ENCODE results near the gene C1orf167. TPM values are rescaled to one million over a fixed set of nuclear protein-coding genes. Genes with fewer than 3 reads are reported as not detected.

Gene C1orf167
- total and polyA plus RNA-seq, 4 donors, result 0.37 TPM; not detected in 3

GRCh38 chr1:11828511-11828910, 66.5 kb downstream of the C1orf167 start (continued):
- TF ChIP-seq REST (IDR thresholded peaks at IDR 0.05), result no peak
- TF ChIP-seq NR2F2 (IDR thresholded peaks at IDR 0.05), result no peak
- no peak for TF ChIP-seq FOXA1 (IDR thresholded peaks at IDR 0.05)
- no peak for TF ChIP-seq MAX (IDR thresholded peaks at IDR 0.05)
- TF ChIP-seq YY1 (IDR thresholded peaks at IDR 0.05), result no peak
- TF ChIP-seq ZBTB33 (IDR thresholded peaks at IDR 0.05), result no peak
- no peak for TF ChIP-seq SP1 (IDR thresholded peaks at IDR 0.05)
- TF ChIP-seq RAD21 (IDR thresholded peaks at IDR 0.05), result no peak

GRCh38 chr1:11831945-11832725, 70.1 kb downstream of the C1orf167 start:
- TF ChIP-seq SP1 (IDR thresholded peaks at IDR 0.05), result no peak
- no peak for TF ChIP-seq RAD21 (IDR thresholded peaks at IDR 0.05)
- no peak for TF ChIP-seq HNF4A (conservative IDR thresholded peaks at IDR 0.05)
- no peaks in the 10 kb centered on the region for H3K27me3 ChIP-seq (ENCODE audit: control insufficient read depth in 4 of 4, insufficient read depth in 4 of 4, low read length in 3 of 4)
- H3K4me3 ChIP-seq (ENCODE audit: low read depth in 1 of 3, low read length in 3 of 3), result no peak overlapping the region
- no peak for DNase-seq (ENCODE audit: low spot score)
- H3K4me1 ChIP-seq (ENCODE audit: control insufficient read depth in 4 of 4, insufficient read depth in 4 of 4, low read length in 3 of 4), result no peaks in the 10 kb centered on the region
- H3K9ac ChIP-seq (ENCODE audit: low read depth in 1 of 2, low read length in 2 of 2), result no peak overlapping the region
- 82% methylated on average over 9 of the region's 9 CpGs for WGBS
- no peaks in the 10 kb centered on the region for H3K9me3 ChIP-seq (ENCODE audit: control insufficient read depth in 4 of 4, low read length in 3 of 4)
- no peak overlapping the region for H3K27ac ChIP-seq (ENCODE audit: low read depth in 1 of 2, low read length in 2 of 2)
- peaks cover 15 to 93% (median 55%) of the 10 kb centered on the region in 4 donors for H3K36me3 ChIP-seq (ENCODE audit: control insufficient read depth in 4 of 4, insufficient read depth in 3 of 4, low read depth in 1 of 4, low read length in 3 of 4)

- peaks cover 15 to 93% (median 51%) of the 10 kb centered on the region in 4 donors for H3K36me3 ChIP-seq (ENCODE audit: control insufficient read depth in 4 of 4, insufficient read depth in 3 of 4, low read depth in 1 of 4, low read length in 3 of 4)
- H3K9ac ChIP-seq (ENCODE audit: low read depth in 1 of 2, low read length in 2 of 2), result no peak overlapping the region
- TF ChIP-seq FOXA1 (IDR thresholded peaks at IDR 0.05), result no peak
- no peak for TF ChIP-seq CTCF (IDR thresholded peaks at IDR 0.05; ENCODE audit: low read depth, low read length, missing input control)
- no peak for TF ChIP-seq JUND (IDR thresholded peaks at IDR 0.05)
- TF ChIP-seq RXRA (IDR thresholded peaks at IDR 0.05), result no peak
- no peak for TF ChIP-seq MAX (IDR thresholded peaks at IDR 0.05)
- TF ChIP-seq TAF1 (conservative IDR thresholded peaks at IDR 0.05), result no peak
- TF ChIP-seq HNF4A (conservative IDR thresholded peaks at IDR 0.05), result no peak
- no peak for TF ChIP-seq HNF4G (IDR thresholded peaks at IDR 0.05)
- TF ChIP-seq ZBTB33 (IDR thresholded peaks at IDR 0.05), result no peak
- no peaks in the 10 kb centered on the region for H3K27me3 ChIP-seq (ENCODE audit: control insufficient read depth in 4 of 4, insufficient read depth in 4 of 4, low read length in 3 of 4)
- H3K4me1 ChIP-seq (ENCODE audit: control insufficient read depth in 4 of 4, insufficient read depth in 4 of 4, low read length in 3 of 4), result no peaks in the 10 kb centered on the region
- no peak overlapping the region for H3K4me3 ChIP-seq (ENCODE audit: low read depth in 1 of 3, low read length in 3 of 3)
- no peak overlapping the region for H3K27ac ChIP-seq (ENCODE audit: low read depth in 1 of 2, low read length in 2 of 2)
- DNase-seq (ENCODE audit: low spot score), result no peak
- H3K9me3 ChIP-seq (ENCODE audit: control insufficient read depth in 4 of 4, low read length in 3 of 4), result no peaks in the 10 kb centered on the region
- WGBS, result 86% methylated on average over 8 of the region's 8 CpGs
Observed at GRCh38 chr1:11833497-11833896, 71.5 kb downstream of the C1orf167 start.
